Peyer's patch (tissue), 4 donors: ENCODE results near the gene PI4K2B.
"Not testable (repeated sequence)": the region's sequence is repeated elsewhere in the genome, so short reads cannot be mapped to it uniquely, and the experiment has no call there.

Experiments
- CTCF ChIP-seq, 6 experiments: fragments of 450-650 bp in 4 of 6; fragments of 200-600 bp in 2 of 6; sonication (generic) in 1 of 6; IDR thresholded peaks; one replicate each; pipeline ENCODE4 v1.5.1; 2017 to 2019; ENCODE audit warnings: antibody characterized with exemption in 6 of 6, mild to moderate bottlenecking in 3 of 6, moderate library complexity in 1 of 6
- POLR2A ChIP-seq, 2 donors: fragments of 450-650 bp; IDR thresholded peaks; one replicate each; pipeline ENCODE4 v1.5.1; 2017; ENCODE audit warnings: antibody characterized with exemption in 2 of 2, mild to moderate bottlenecking in 2 of 2, moderate library complexity in 2 of 2

GRCh38 chr4:25240754-25241210 lies 6.9 kb downstream of the PI4K2B start:
- TF ChIP-seq CTCF, POLR2A (IDR thresholded peaks at IDR 0.05): not testable (repeated sequence)
